Keratinocyte (primary cell): ENCODE measurements around the gene ITGA11. TPM values are rescaled to one million over a fixed set of nuclear protein-coding genes. Genes with fewer than 3 reads are reported as not detected.

Source experiments
- DNase-seq: peaks from one replicate; pipeline ENCODE4 v3.0.0-alpha.2; 2011; ENCODE audit warnings: low read depth, missing footprints, low spot score
- FAIRE-seq: peaks from 2 replicates; lab custom pipeline; 2011; peaks lifted over from hg19 to GRCh38; lab: Jason Lieb, UNC
- H2AFZ ChIP-seq: 2 replicates; pipeline ENCODE4 v1.6.0; 2012; ENCODE audit warnings: low read length, control low read depth, inconsistent platforms; ENCODE audit not compliant: control insufficient read depth
- H3K27ac ChIP-seq: 2 replicates; pipeline ENCODE4 v1.5.1; 2011; ENCODE audit warnings: low read length; ENCODE audit not compliant: control insufficient read depth, insufficient read depth
- H3K27me3 ChIP-seq: 3 replicates; pipeline ENCODE4 v1.6.0; 2011; ENCODE audit warnings: low read length; ENCODE audit not compliant: control insufficient read depth, insufficient read depth; ENCODE audit errors: extremely low read depth
- H3K36me3 ChIP-seq, 2 experiments: 2 replicates in 1 of 2; 3 replicates in 1 of 2; pipeline ENCODE4 v1.5.1; 2011; ENCODE audit warnings: low read length in 2 of 2, mild to moderate bottlenecking in 1 of 2; ENCODE audit not compliant: control insufficient read depth in 2 of 2, insufficient read depth in 2 of 2; ENCODE audit errors: extremely low read depth in 1 of 2
- H3K4me1 ChIP-seq: 3 replicates; pipeline ENCODE4 v1.5.1; 2011; ENCODE audit warnings: low read length; ENCODE audit not compliant: control insufficient read depth, insufficient read depth; ENCODE audit errors: extremely low read depth
- H3K4me2 ChIP-seq: 3 replicates; pipeline ENCODE4 v1.6.0; 2011; ENCODE audit warnings: low read depth, low read length; ENCODE audit not compliant: control insufficient read depth, insufficient read depth; ENCODE audit errors: extremely low read depth
- H3K4me3 ChIP-seq, 3 experiments: fragments of 200-600 bp in 1 of 3; sonication (generic) in 1 of 3; 2 replicates in 2 of 3; 3 replicates in 1 of 3; pipeline ENCODE4 v1.5.1; 2011 to 2016; ENCODE audit warnings: low read length in 3 of 3, mild to moderate bottlenecking in 3 of 3, control low read depth in 2 of 3, inconsistent platforms in 1 of 3, low read depth in 1 of 3, mixed read lengths in 1 of 3, mixed run types in 1 of 3, moderate library complexity in 1 of 3; ENCODE audit not compliant: control insufficient read depth in 2 of 3, insufficient read depth in 2 of 3; ENCODE audit errors: extremely low read depth in 1 of 3
- H3K79me2 ChIP-seq: 2 replicates; pipeline ENCODE4 v1.6.0; 2012; ENCODE audit warnings: low read length; ENCODE audit not compliant: control insufficient read depth, insufficient read depth
- H3K9ac ChIP-seq: 3 replicates; pipeline ENCODE4 v1.6.0; 2011; ENCODE audit warnings: low read length; ENCODE audit not compliant: control insufficient read depth, insufficient read depth; ENCODE audit errors: extremely low read depth
- H3K9me1 ChIP-seq: 3 replicates; pipeline ENCODE4 v1.6.0; 2011; ENCODE audit warnings: low read length; ENCODE audit not compliant: control insufficient read depth, insufficient read depth; ENCODE audit errors: extremely low read depth
- H3K9me3 ChIP-seq: 2 replicates; pipeline ENCODE4 v1.5.1; 2012; ENCODE audit warnings: low read depth, low read length; ENCODE audit not compliant: control insufficient read depth
- H4K20me1 ChIP-seq: 3 replicates; pipeline ENCODE4 v1.6.0; 2011; ENCODE audit warnings: low read length; ENCODE audit not compliant: control insufficient read depth, insufficient read depth; ENCODE audit errors: extremely low read depth
- EZH2 ChIP-seq: IDR thresholded peaks from one replicate; pipeline ENCODE4 v1.6.1; 2012; ENCODE audit warnings: inconsistent platforms, mild to moderate bottlenecking, low read length, moderate library complexity
- dilution Hi-C: fragments of 300-500 bp; cut with MboI; formaldehyde crosslinking; loops from one replicate; pipeline ENCODE4 v1.7.0; 2020; ENCODE audit warnings: low sequenced_read_pairs; ENCODE audit not compliant: extremely low pct_ligation_motif_present
- polyA plus RNA-seq, 5 experiments: library from polyadenylated mRNA; depleted of rRNA in 3 of 5; stranded (reverse) in 3 of 5; stranded (forward) in 1 of 5; unstranded in 1 of 5; fragments of >200 nt; gene quantifications; 1 replicate in 1 of 5; 2 replicates in 3 of 5; 3 replicates in 1 of 5; pipeline versions ENCODE4 v1.2.1 to v1.2.3, GENCODE V29; 2011 to 2012; ENCODE audit warnings: missing spikeins in 2 of 5, low read depth in 1 of 5, low replicate concordance in 1 of 5
- TF ChIP-seq, protein P1 (sequence below), 3 experiments: IDR thresholded peaks in 1 of 3; conservative IDR thresholded peaks in 1 of 3; optimal IDR thresholded peaks in 1 of 3; 2 replicates in 2 of 3; 3 replicates in 1 of 3; pipeline versions ENCODE3 to v1.5.1; 2011; ENCODE audit warnings: low read length in 3 of 3, mild to moderate bottlenecking in 3 of 3, moderate library complexity in 2 of 3, control low read depth in 1 of 3, inconsistent platforms in 1 of 3; ENCODE audit not compliant: insufficient read depth in 2 of 3; ENCODE audit errors: extremely low read depth in 1 of 3

The ITGA11 gene
- polyA plus RNA-seq, 1 donor (not counting 4 experiments of a cell fraction or from before 2014, with no cell fraction given): not detected

DNA sequence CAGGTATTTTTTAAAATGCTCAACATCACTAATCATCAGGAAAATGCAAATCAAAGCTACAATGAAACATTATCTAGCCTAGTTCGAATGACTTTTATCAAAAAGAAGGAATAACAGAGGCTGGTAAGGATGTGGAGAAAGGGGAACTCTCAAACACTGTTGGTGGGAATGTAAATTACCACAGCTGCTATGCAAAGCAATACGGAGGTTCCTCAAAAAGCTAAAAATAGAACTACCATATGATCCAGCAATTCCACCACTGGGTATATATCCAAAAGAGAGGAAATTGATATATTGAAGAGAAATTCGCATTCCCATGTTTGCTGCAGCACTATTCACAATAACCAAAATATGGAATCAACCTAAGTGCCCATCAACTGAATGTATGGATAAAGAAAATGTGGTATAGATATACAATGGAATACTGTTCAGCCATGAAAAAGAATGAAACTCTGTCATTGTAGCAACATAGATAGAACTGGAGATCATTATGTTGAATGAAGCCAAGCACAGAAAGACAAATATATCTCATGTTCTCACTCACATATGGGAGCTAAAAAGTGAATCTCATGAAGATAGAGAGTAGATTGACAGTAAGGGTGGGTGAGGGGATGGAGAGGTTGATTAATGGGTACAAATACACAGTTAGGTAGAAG, 182.8 kb downstream of the ITGA11 start:
- H2AFZ ChIP-seq: no peak overlapping the region
- no peaks in the 10 kb centered on the region for H4K20me1 ChIP-seq
- H3K9me1 ChIP-seq: no peaks in the 10 kb centered on the region
- no peak overlapping the region for H3K4me3 ChIP-seq
- peaks cover 2% of the 10 kb centered on the region for H3K4me1 ChIP-seq
- H3K4me2 ChIP-seq: no peak overlapping the region
- no peaks in the 10 kb centered on the region for H3K9me3 ChIP-seq
- DNase-seq: no peak
- H3K27ac ChIP-seq: no peak overlapping the region
- no peaks in the 10 kb centered on the region for H3K36me3 ChIP-seq
- no peak for FAIRE-seq
- H3K9ac ChIP-seq: no peak overlapping the region
- H3K27me3 ChIP-seq: no peaks in the 10 kb centered on the region
- no peak for TF ChIP-seq EZH2
- TF ChIP-seq, protein P1, sequence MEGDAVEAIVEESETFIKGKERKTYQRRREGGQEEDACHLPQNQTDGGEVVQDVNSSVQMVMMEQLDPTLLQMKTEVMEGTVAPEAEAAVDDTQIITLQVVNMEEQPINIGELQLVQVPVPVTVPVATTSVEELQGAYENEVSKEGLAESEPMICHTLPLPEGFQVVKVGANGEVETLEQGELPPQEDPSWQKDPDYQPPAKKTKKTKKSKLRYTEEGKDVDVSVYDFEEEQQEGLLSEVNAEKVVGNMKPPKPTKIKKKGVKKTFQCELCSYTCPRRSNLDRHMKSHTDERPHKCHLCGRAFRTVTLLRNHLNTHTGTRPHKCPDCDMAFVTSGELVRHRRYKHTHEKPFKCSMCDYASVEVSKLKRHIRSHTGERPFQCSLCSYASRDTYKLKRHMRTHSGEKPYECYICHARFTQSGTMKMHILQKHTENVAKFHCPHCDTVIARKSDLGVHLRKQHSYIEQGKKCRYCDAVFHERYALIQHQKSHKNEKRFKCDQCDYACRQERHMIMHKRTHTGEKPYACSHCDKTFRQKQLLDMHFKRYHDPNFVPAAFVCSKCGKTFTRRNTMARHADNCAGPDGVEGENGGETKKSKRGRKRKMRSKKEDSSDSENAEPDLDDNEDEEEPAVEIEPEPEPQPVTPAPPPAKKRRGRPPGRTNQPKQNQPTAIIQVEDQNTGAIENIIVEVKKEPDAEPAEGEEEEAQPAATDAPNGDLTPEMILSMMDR (optimal IDR thresholded peaks at IDR 0.05 in 1 of 3, IDR thresholded peaks at IDR 0.05 in 1 of 3, conservative IDR thresholded peaks at IDR 0.05 in 1 of 3; ENCODE audit: extremely low read depth in 1 of 3, insufficient read depth in 2 of 3, low read length in 3 of 3): no peak
- no peaks in the 10 kb centered on the region for H3K79me2 ChIP-seq
- dilution Hi-C loops: no loop called here

Other genes starting within 250 kb of the ITGA11 start
- 3.0 to 7.0 TPM (median 3.3 TPM) in 3 replicates for gene CALML4, start 226.8 kb downstream of the ITGA11 start, polyA plus RNA-seq
- gene CLN6, start 202.4 kb downstream of the ITGA11 start, polyA plus RNA-seq: 26.7 to 36.3 TPM (median 33.0 TPM) in 3 replicates
- gene FEM1B, start 154.4 kb downstream of the ITGA11 start, polyA plus RNA-seq: 52.5 to 153 TPM (median 92.6 TPM) in 3 replicates
- gene CORO2B, start 146.8 kb upstream of the ITGA11 start, polyA plus RNA-seq: 0.13 to 0.32 TPM (median 0.18 TPM) in 3 replicates